GM12891 (cell line): ENCODE data around the gene GDPD4.

Source experiments
- PAX5 ChIP-seq: IDR thresholded peaks from 2 replicates; pipeline ENCODE4 v1.6.1; 2011; ENCODE audit warnings: low read length, moderate library complexity, mild to moderate bottlenecking; ENCODE audit not compliant: insufficient read depth, severe bottlenecking
- POLR2A ChIP-seq: IDR thresholded peaks from 2 replicates; pipeline ENCODE4 v1.6.1; 2011; ENCODE audit warnings: low read depth, low read length, control low read depth
- POLR2AphosphoS5 ChIP-seq: IDR thresholded peaks from 2 replicates; pipeline ENCODE4 v1.6.1; 2011; ENCODE audit warnings: low read depth, low read length, control low read depth
- POU2F2 ChIP-seq: IDR thresholded peaks from 2 replicates; pipeline ENCODE4 v1.6.1; 2011; ENCODE audit warnings: low read depth, mild to moderate bottlenecking, control low read depth, low read length, moderate library complexity
- SPI1 ChIP-seq: IDR thresholded peaks from 2 replicates; pipeline ENCODE4 v1.6.1; 2011; ENCODE audit warnings: low read depth, low read length, control low read depth
- TAF1 ChIP-seq: IDR thresholded peaks from 2 replicates; pipeline ENCODE4 v1.6.1; 2011; ENCODE audit warnings: low read depth, low read length, control low read depth

DNA sequence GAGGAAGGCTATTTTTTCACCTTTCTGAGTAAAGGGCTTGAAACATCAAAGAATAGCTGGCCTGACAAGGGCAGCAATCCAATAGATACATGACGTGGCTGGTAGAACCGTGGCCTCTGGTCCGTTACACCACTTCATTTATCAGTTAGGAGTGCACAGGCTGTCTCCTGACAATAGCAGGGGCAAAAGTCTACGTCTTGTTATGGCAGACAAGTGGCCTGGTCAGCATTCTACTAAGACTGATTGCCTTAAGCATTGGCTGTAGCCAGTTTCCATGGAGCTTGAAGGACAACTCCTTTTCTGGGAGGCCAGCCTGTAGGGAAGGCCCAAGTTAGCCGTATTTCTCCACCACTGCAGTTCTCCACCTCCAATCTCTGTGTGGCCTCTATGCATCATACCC lies 9.2 kb upstream of the GDPD4 start:
- TF ChIP-seq PAX5 (no peak), POLR2AphosphoS5 (no peak), POLR2A (no peak), TAF1 (no peak), POU2F2 (no peak), SPI1 (no peak)
